Loucy (cell line): ENCODE results near the gene CD86.
A peak's percentile ranks its signal among the peaks of the same experiment; 100 is the strongest.

ENCODE experiments used
- H2AFZ ChIP-seq: fragments of 200-600 bp; sonication (generic); 2 replicates; pipeline ENCODE4 v1.6.0; 2016; ENCODE audit warnings: antibody characterized with exemption, mild to moderate bottlenecking, low read length, moderate library complexity
- H3F3A ChIP-seq: fragments of 200-600 bp; 2 replicates; pipeline ENCODE4 v1.6.0; 2016; ENCODE audit warnings: antibody characterized with exemption, low read depth, mild to moderate bottlenecking
- H3K27me3 ChIP-seq: fragments of 200-600 bp; sonication (generic); 2 replicates; pipeline ENCODE4 v1.6.1; 2014; ENCODE audit warnings: low read length, mild to moderate bottlenecking; ENCODE audit not compliant: insufficient read depth, poor library complexity, severe bottlenecking
- H3K36me3 ChIP-seq: fragments of 200-600 bp; sonication (generic); 2 replicates; pipeline ENCODE4 v1.6.1; 2016; ENCODE audit warnings: low read length; ENCODE audit not compliant: insufficient read depth
- H3K4me1 ChIP-seq: fragments of 200-600 bp; sonication (generic); 2 replicates; pipeline ENCODE4 v1.5.1; 2014; ENCODE audit warnings: low read length, mild to moderate bottlenecking; ENCODE audit not compliant: insufficient read depth, poor library complexity, severe bottlenecking
- H3K4me2 ChIP-seq: fragments of 200-600 bp; sonication (generic); 2 replicates; pipeline ENCODE4 v1.6.0; 2014; ENCODE audit warnings: antibody characterized with exemption, low read length, low read depth, mild to moderate bottlenecking; ENCODE audit not compliant: poor library complexity, severe bottlenecking
- H3K4me3 ChIP-seq: fragments of 200-600 bp; sonication (generic); 2 replicates; pipeline ENCODE4 v1.5.1; 2014; ENCODE audit warnings: low read length, mild to moderate bottlenecking, mixed read lengths; ENCODE audit not compliant: poor library complexity, severe bottlenecking
- H3K79me2 ChIP-seq: fragments of 200-600 bp; sonication (generic); 2 replicates; pipeline ENCODE4 v1.6.1; 2014; ENCODE audit warnings: low read length; ENCODE audit not compliant: insufficient read depth
- H3K9ac ChIP-seq: fragments of 200-600 bp; sonication (generic); 2 replicates; pipeline ENCODE4 v1.6.0; 2014; ENCODE audit warnings: mild to moderate bottlenecking, low read depth, low read length, moderate library complexity; ENCODE audit not compliant: poor library complexity, severe bottlenecking
- H3K9me2 ChIP-seq: fragments of 200-600 bp; sonication (generic); replicated peaks from 2 replicates; pipeline ENCODE4 v1.6.1; 2016; ENCODE audit warnings: low read depth, low read length, mixed read lengths
- H3K9me3 ChIP-seq: fragments of 200-600 bp; sonication (generic); 2 replicates; pipeline ENCODE4 v1.6.1; 2014; ENCODE audit warnings: mild to moderate bottlenecking, antibody characterized with exemption, low read length, low read depth; ENCODE audit not compliant: insufficient read depth
- H4K20me1 ChIP-seq: fragments of 200-600 bp; sonication (generic); 2 replicates; pipeline ENCODE4 v1.6.0; 2014; ENCODE audit warnings: antibody characterized with exemption, low read length, mild to moderate bottlenecking; ENCODE audit not compliant: insufficient read depth, poor library complexity, severe bottlenecking
- EZH2phosphoT487 ChIP-seq: fragments of 200-600 bp; IDR thresholded peaks from 2 replicates; pipeline ENCODE4 v1.6.1; 2018; ENCODE audit warnings: antibody characterized with exemption, mild to moderate bottlenecking, moderate library complexity, borderline replicate concordance
- TF ChIP-seq, protein P1 (sequence below): fragments of 200-600 bp; sonication (generic); conservative IDR thresholded peaks from 2 replicates; pipeline ENCODE4 v1.5.1; 2014; ENCODE audit warnings: mild to moderate bottlenecking, antibody characterized with exemption, low read length

The CD86 gene

DNA sequence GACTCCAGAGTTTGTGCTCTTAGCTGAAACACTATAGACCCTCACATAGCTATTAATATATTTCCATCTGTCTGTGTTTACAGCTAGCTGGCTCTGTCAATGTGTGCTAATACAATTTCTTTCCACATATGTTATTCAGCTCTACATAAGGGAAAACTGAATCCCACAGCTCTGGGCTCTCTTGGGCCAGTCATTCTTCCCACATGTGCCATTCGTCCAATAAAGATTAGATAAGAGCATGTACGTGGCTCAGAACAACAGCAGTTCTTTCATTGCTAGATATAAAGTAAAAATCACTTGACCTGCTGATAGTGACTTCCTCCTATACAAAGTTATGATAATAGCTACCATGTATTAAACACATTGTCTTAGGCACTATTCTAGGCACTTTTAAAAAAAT lies 30.4 kb upstream of the CD86 start:
- no peaks in the 10 kb centered on the region for H4K20me1 ChIP-seq
- no peak overlapping the region for H2AFZ ChIP-seq
- H3K9me2 ChIP-seq = no peaks in the 10 kb centered on the region
- no peak overlapping the region for H3K4me2 ChIP-seq
- H3F3A ChIP-seq = no peaks in the 10 kb centered on the region
- no peaks in the 10 kb centered on the region for H3K36me3 ChIP-seq
- H3K9ac ChIP-seq = no peak overlapping the region
- H3K79me2 ChIP-seq = no peaks in the 10 kb centered on the region
- TF ChIP-seq, protein P1, sequence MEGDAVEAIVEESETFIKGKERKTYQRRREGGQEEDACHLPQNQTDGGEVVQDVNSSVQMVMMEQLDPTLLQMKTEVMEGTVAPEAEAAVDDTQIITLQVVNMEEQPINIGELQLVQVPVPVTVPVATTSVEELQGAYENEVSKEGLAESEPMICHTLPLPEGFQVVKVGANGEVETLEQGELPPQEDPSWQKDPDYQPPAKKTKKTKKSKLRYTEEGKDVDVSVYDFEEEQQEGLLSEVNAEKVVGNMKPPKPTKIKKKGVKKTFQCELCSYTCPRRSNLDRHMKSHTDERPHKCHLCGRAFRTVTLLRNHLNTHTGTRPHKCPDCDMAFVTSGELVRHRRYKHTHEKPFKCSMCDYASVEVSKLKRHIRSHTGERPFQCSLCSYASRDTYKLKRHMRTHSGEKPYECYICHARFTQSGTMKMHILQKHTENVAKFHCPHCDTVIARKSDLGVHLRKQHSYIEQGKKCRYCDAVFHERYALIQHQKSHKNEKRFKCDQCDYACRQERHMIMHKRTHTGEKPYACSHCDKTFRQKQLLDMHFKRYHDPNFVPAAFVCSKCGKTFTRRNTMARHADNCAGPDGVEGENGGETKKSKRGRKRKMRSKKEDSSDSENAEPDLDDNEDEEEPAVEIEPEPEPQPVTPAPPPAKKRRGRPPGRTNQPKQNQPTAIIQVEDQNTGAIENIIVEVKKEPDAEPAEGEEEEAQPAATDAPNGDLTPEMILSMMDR = no peak
- TF ChIP-seq EZH2phosphoT487 = no peak
- H3K4me3 ChIP-seq = no peak overlapping the region
- H3K27me3 ChIP-seq = no peaks in the 10 kb centered on the region
- no peaks in the 10 kb centered on the region for H3K9me3 ChIP-seq
- H3K4me1 ChIP-seq = peaks cover 8% of the 10 kb centered on the region

DNA sequence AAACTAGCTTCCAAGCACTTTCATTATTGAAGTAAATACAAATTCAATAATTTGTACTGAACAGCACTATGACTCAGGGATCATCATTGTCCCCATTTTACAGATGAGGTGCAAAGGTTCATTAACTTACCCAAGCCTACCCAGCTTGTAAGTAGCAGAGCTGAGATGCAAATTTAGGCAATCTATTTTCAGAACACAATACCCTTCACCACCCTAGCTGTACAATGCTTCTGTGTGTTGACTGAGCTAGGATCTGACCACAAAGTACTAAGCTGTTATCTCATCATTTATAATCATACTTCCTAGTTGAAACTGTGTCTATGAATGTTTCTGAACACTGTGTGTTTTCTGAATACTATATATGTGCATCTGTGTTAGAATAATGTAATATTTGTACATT lies 29.9 kb upstream of the CD86 start:
- TF ChIP-seq, protein P1 = no peak
- no peak for TF ChIP-seq EZH2phosphoT487
- H3K4me1 ChIP-seq = peaks cover 13% of the 10 kb centered on the region

DNA sequence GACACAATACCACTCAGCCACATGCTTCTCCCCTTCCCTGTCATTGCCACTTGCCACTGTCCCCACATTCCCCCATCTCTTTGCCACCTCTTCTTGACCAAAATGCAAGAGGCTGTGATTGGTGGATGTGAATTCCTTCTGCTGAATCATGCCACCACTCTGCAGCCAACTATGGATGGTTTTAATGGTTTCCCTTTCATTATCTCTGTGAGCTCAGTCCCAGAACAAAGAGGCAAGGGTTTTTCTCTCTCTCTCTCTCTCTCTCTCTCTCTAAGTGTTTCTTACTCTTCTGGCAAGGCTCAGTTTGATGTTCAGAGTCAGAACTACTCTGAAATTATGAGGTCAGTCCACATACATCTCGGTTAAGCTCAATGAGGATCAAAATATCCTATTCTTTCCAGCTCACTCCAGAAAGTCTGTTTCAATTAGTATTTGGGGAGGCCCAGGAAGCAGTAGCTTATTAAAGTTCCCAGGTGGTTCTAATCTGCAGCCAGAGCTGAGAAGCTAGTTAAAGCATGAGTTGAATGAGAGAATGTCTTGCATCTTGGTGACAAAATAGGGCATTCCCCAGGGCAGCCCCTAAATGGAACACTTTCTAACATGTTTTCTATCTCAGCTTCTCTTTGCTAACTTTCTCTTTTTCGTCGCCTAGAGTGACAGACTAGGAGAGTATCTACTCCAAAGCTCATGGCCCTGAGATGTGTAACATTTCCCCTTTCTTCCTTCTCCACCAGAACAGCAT lies 24.6 kb upstream of the CD86 start:
- Histone ChIP-seq H4K20me1 (no peaks in the 10 kb centered on the region), H2AFZ (peak overlapping the region; percentile 78), H3K4me2 (peak overlapping the region; percentile 63), H3K79me2 (no peaks in the 10 kb centered on the region), H3K4me1 (peaks cover 15% of the 10 kb centered on the region), H3K36me3 (no peaks in the 10 kb centered on the region), H3K9ac (peak overlapping the region; percentile 45), H3K4me3 (peak overlapping the region; percentile 24), H3F3A (no peaks in the 10 kb centered on the region), H3K9me2 (no peaks in the 10 kb centered on the region), H3K27me3 (no peaks in the 10 kb centered on the region), H3K9me3 (peaks cover 12% of the 10 kb centered on the region)
- TF ChIP-seq EZH2phosphoT487 = no peak
- TF ChIP-seq, protein P1 = no peak

More for the DNA sequence above, 29.9 kb upstream of the CD86 start:
- Histone ChIP-seq H3K4me2 (no peak overlapping the region), H3K4me3 (no peak overlapping the region), H3K36me3 (no peaks in the 10 kb centered on the region), H3K9me3 (no peaks in the 10 kb centered on the region), H4K20me1 (no peaks in the 10 kb centered on the region), H2AFZ (no peak overlapping the region), H3K9me2 (no peaks in the 10 kb centered on the region), H3K9ac (no peak overlapping the region), H3K27me3 (no peaks in the 10 kb centered on the region), H3F3A (no peaks in the 10 kb centered on the region), H3K79me2 (no peaks in the 10 kb centered on the region)
